GM21528 (cell line): ENCODE results near the gene FARP1.
"Not testable (repeated sequence)": the region's sequence is repeated elsewhere in the genome, so short reads cannot be mapped to it uniquely, and the experiment has no call there.

Experiments used
- ATAC-seq: cut with Tn5 transposase; IDR thresholded peaks from one replicate; pipeline ENCODE4 v1.9.1; 2021; ENCODE audit warnings: mild to moderate bottlenecking, moderate library complexity; ENCODE audit not compliant: unreplicated experiment, low FRiP score

Gene FARP1

DNA sequence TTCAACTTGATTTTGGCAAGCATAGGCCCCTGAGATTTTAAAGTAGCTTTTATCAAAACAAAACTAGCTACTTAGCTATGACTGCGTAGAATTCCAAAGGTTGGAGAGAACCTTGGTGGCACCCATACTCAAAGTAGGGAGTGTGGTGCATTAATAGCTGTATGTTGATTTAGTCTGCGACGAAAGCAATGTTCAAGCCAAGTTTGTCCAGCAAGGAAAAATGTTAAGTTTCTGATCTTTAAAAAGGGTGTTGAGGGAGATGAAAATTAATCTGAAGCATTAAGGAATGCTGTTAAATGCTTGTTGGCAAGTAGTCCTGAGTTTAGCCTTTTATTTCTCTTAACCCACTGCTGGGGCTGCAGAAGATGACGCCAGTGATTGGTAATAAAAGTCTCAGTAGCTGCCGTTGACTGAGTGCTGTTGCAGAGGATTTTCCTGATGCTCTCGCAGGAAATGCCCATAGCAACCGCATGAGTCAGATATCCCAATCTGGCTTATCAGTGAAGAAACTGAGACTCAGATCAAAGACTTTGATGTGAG lies 110.1 kb downstream of the FARP1 start:
- ATAC-seq: no peak

DNA sequence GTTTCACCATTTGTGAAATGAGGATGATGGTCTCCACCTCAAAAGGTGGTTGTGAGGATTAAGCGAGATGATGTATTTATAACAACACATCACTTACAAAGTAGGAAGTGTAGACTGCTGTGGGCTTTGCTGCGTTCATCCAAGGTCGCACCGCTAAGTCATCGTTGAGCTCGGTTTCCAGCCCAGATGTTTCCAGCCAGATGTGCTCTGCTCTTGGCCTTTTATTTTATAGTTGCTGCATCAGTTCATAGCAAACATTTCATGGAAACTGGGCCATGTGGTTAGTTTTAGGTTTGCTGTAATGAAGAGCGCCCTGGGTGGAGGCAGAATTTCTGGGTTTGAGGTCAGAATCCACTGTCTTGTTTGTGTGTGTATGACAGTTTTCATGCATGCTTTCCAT lies 110.6 kb downstream of the FARP1 start:
- ATAC-seq: no peak

DNA sequence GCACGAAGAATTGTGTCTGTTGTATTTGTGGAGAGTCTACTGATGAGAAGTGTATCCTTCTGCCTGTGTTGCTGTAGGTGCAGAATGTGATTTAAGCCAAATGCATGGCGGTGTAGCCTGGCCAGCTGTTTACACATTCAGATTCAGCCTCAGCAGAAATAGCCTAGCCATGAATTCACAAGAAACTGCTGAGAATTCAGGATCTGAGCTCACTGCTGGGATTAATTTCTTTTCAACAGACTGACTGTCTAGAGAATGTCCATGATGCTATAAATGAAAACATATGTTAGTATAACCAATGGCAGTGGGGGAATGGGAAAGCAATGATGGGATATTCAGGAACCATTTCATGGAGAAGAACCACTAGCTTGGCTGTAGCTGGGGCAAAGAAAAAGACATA lies 111.6 kb downstream of the FARP1 start:
- ATAC-seq: no peak

DNA sequence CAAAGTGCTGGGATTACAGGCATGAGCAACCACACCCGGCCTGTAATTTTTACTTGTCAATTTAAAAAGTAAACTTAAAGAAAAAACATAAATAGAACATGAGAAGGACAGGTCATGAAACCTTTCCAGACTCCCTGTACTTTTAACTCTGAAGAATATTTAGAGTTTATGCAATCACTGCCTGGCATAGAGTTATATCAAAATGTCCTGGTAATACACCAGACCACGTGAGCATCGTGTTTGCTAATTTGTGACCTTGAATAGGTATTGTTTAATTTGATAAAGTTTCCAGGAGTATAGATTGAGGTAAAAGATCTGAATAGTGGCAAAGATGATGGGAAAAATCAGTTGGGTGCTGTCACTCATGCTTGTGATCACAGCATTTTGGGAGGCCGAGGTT lies 115.3 kb downstream of the FARP1 start:
- no peak for ATAC-seq

DNA sequence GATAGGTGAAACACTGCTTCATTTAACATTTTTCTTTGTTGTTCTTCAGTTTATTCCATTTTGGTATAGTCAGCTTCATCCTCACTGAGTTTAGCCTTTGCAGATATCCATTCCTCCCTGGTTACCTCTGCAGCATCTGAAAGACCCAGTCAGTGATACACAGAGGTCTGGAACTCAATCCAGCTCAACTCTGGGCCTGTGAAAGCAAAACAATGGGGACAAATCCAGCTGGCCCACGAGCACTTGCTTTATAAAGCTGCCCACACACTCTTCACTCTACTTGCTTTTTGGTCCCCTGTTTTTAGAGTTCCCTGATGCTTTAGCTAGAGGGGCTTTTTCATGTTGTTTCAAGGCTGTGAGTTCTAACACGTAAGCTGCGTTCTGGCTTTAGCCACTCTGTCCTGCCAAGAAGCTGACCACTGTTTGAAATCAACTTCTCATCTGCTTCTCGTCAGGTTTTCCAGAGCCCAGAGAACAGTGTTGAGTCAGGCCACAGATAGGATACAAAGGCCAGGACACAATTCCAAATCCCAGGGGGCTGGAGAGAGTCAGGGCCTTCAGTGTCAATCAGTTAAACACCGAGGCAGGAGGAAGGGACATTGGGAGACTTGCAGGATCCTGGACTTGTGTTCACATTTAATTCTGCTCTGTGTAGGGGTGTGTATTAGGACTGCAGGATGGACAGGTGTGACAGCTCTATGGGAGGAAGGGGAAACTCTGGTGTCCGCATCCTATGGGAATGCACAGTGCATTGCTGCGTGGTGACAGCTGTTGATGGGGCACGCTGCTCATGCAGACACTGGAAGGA lies 117.7 kb downstream of the FARP1 start:
- ATAC-seq: no peak

DNA sequence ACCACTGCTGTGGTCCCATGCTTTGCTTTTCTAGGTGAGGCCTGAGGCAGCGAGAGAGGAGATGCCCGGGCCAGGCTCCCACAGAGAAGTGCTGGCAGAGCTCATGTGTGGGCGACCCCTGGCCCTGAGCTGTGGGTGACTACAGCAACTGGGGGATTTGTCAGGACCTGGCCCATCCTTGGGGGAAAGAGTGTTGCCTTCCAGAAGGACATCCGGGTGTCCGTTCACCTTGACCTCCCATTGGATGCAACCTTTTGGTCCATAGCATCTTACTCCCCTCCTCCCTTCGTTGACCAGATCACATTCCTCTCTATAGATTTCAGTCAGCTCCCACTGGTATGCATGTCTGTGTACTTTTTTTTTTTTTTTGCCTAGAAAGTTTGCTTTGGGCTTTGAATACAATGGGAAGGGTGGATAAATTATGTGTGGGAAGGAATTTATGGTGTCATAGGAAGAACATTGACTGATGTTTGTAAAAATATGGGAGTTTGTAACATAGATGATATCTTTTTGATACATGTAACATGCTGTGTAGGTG lies 118.3 kb downstream of the FARP1 start:
- no peak for ATAC-seq

DNA sequence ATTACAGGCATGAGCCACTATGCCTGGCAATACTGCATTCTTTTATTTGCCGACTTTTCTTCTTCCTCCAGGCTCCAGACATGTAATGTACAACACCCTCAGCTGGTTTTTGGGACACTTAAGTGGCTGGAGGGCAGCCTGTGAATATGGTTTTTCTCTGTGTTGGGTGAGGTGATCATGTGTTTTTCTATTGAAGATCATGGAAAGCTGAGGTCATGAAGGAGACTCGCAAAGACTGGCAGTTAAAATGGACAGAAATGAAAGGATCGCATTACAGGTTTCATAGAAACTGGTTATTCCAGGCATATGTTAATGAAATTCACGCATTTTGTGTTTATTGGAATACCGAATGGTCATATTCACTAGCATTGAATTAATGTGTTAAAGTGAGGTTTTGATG lies 119.4 kb downstream of the FARP1 start:
- ATAC-seq: no peak

DNA sequence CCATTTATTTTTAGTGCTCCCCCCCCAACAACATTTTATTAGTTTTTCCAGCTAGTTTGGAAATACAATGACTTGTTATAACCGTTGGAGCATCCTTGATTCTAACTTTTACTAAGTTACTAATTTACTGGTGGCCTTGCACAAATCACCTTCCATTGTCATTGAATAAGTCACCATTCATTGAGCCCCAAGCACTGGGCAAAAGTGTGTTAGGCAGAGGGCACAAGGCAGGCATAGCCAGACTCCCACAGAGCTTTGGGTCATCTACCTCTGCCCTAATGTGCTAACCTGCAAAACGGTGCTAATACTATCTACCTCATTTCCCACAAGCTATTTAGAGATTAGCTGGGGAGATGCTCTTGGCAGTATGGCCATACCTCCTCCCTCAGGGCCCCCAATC lies 120.9 kb downstream of the FARP1 start:
- no peak for ATAC-seq

DNA sequence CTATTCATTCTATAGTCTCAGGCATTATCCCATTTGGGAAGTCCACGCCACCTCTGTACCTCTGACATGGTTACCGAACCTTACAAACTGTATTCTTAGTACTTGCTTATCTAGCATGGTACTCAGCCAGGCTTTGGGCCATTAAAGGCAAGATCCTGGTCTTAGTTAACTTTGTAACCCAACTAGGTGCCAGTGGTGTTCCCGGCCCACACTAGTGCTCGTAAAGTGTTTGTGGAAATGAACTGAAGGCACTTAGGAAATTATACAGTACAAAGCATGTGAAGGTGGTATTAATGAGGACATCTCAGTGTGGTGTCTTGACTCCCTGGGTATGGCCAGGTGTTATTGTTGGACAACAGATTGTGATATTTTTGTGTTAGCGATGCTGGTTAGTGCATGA lies 122.0 kb downstream of the FARP1 start:
- ATAC-seq: no peak

DNA sequence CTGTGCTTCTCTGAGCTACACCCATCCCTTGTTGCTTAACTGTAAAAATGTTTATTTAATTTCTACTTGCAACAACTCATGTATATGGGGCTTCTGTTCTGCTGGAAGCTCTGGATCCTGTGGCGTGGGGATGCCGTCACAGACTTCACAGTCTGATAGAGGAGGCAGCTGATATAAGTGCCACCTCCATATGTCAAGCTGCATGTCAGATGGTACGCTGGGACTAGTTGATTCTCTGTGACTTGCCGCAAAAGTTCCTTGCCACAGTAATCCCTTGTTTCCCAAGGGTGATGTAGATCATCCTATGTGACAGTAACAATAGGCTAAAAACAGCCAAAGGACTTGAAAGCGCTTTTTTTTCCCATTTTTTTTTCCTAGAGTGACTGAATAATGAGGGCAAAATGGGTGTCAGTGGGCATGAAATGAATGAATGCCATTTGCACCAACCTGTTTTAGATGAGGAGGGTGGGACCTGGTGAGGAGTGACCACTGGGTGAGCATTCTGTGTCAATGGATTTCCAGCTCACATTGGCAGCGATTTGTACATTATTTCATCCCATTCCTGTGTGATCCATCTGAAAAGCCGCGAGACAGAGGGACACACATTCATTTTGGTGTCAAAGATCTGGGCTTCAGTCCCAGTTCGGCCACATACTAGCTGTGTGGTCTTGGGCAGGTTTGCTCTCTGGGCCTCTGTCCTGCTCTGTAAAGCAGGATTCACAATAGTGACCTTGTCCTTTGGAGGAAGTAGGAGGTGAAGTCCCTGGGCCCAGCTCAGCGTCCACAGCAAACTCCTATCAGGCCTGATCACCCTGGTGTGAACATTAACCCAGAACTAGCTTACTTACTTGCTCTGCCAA lies 123.0 kb downstream of the FARP1 start:
- ATAC-seq: no peak

DNA sequence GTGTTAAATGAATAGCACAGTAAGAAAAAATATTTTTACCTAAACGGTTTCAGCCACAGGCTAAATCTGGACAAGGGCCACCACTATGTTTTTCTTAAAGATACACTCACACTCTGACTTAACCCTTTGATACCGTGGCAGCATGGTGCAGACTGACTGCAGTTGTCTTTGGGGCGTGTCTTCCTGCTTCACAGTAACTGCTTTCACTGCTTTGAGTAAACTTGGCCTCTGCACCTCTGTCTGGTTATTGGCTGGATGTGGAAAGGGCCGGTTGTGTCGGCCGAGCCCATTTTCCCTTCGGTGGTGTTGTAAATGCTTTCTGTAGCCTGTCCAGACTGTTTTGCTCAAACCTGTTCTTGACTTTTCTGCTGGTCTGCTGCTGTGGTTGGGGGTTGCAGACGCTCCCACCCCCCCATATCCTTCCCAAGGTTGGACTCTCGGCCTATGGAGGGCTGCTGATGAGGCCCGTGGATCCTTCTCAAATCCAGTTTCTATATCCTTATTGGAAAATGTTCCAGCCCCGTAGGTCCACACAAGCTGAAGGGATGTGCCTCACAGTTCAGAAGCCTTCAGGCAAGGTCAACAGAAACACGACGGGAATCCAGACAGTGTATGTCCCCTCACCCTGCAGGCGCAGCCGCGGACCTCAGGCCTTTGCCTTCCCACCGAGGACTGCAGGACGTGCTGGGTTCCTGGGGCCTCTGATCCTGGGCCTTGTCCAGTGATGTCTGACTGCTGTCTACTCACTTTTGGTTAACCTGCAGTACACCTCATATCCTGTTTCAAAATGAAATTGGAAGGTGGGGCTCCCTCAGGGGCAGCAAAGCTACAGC lies 124.4 kb downstream of the FARP1 start:
- peak; percentile 71 for ATAC-seq

DNA sequence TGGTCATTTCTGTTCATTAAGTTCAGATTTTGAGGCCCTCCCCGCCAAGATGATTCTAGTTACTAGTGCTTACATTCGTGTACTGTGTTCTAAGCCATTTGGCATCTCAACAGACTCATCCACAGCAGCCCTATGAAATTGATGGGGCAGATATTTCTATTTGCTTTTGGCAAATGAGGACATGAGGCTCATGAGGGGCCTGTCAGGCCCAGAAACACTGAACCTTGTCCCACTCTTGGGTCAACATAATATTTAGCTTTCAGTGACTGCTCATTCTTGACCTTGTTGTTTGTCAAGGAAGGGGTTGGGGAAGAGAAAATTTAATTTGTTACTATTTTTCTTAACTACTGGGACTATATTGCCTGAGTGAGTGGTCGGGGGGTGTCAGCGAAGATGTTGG lies 126.5 kb downstream of the FARP1 start:
- no peak for ATAC-seq

DNA sequence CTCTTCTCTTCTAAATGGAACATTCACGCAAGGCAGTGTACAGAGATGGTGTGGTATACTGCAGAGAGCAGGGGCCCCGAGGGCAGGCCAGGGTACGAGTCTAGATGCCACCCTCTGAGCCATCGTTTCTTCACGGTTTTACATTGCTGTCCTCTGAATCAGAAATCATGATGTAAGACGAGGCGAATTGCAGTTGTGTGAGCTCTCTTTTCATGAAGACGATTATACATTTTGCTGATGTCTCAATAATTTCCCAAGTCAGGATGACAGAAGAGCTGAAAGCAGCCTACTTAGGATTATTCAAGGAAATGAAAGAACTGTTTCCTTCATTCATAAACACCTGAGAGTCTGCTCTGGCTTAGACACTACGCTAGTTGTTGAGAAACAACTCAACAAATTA lies 127.9 kb downstream of the FARP1 start:
- ATAC-seq: no peak

DNA sequence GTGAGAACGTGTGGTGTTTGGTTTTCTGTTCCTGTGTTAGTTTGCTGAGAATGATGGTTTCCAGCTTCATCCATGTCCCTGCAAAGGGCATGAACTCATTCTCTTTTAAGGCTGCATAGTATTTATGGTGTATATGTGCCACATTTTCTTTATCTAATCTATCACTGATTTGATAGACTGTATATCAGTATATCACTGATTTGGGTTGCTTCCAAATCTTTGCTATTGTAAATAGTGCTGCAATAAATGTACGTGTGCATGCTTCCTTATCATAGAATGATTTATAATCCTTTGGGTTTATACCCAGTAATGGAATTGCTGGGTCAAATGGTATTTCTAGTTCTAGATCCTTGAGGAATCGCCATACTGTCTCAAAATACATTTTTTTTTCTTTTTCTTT lies 128.8 kb downstream of the FARP1 start:
- ATAC-seq: not testable (repeated sequence)

DNA sequence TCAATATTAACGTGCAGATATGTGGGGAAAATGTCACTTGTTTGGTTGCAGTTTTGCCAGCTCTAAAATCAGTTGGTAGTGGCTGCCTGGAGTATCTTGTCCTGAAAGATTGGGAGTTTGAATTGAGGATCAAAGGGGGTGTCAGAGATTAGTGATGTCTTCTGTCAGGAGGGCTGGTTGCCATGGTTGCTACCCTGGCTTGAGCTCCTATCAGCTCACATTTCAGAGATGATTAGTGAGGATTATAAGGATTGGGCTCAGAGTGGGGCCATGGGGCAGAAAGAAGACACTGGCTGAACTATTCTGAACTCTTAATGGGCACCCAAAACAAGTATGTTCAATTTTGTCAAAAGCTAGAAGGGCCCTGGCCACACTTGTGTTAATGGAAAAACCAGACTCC lies 129.7 kb downstream of the FARP1 start:
- no peak for ATAC-seq

DNA sequence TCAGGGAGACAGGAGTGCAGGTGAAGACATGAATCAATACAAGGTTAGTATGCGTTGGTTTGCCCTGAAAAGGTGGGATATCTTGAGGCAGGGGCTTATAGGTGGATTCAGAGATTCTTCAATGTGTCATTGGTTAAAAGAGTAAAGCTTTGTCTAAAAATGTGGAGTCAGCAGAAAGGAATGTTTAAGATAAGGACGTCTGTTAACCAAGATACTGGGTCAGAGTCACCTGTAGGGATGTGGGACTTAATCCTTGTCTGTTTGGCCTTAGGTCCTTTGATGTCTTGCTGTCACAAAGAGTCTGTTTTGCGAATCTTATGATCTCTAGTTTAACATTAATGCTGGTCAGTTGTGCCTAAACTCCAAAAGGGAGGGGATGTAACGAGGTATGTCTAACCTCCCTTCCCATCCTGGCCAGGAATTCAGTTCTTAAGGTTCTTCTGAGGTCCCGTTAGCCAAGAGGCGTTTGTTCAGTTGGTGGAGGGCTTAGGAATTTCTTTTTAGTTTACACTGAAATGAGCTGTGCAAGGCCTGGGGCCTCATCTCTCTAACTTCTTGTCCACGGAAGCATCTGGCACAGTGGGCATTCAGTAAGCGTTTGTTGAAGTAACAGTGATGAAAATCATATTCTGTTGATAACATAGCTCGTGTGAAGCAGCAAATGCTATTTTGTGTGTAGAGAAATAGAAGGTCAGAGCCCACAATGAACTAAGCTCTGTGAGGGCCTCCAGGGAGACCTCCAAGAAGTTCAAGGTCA lies 130.4 kb downstream of the FARP1 start:
- no peak for ATAC-seq

DNA sequence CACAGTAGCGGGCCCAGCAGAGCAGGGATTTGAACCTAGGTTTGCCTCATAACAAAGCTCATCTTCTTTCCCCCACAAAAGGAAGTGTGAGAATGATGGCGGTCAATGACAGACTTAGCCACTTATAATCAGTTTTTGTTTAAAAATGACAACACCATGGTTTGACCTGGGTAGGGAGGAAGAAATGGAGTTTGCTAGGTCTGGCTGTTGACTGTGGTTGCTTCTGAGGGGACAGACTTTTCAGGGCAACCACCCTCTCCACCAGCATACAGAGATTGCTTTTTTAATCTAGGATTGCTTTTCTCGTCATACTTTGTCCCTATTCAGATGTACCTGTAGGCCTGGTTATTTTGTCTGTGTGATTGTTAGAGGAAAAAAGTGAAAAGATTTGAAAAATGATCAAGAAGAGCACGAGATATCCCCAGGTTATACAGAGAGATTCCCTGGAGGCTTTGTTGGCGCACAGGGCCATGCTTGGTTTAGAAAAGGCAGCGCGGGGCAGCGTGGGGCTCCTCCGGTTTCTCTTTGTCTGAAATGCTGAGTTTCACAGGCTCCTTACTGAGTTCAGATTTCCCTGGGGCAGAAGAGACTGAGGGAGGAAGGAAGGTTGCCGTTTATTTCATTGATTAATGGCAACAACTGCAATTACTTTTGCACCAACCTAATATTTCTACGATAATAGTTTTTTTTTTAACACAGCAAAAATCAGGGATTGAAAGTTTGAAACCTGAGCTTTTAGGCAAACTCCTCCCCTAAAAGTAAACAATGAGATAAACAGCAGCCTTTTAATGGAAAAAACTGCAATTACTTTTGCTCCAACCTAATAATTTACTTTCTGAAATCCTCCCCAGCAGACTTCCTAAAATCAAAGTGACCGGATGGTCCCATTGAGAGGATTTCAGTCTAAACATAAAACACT lies 131.2 kb downstream of the FARP1 start:
- ATAC-seq: no peak

DNA sequence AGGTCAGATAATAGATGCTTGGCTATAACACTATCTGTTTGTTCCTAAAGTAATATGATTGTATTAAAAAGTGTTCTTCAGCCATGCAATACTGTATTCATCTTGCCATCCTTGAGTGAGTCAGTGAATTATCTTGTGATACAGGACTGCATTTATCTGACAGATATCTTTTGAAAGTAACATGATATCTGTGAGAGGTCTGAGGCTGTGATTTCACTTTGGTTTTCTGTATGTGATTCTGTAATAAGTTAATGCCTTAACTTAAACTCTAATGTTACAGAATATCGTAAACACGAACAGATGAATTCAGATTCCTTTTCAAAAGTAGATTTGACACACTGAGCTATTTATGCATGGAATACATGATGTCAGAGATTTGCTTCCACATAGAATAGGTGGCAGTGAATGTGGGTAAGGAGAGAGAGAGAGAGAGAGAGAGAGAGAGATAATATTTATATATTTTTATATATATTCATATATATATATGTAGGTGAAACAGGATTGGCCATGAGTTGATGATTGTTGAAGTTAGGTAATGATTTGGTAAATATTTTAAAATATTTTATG lies 132.1 kb downstream of the FARP1 start:
- ATAC-seq: no peak
